KOPT-K1 (cell line): Measurements from ENCODE around the gene LDHD.
"Not testable (repeated sequence)": the region's sequence is repeated elsewhere in the genome, so short reads cannot be mapped to it uniquely, and the experiment has no call there.

Source experiments
- H3K27ac ChIP-seq: fragments of 200-600 bp; sonication (generic); 2 replicates; pipeline ENCODE4 v1.5.1; 2016; ENCODE audit warnings: antibody characterized with exemption, mild to moderate bottlenecking, low read depth, low read length; ENCODE audit not compliant: poor library complexity, severe bottlenecking
- H3K36me3 ChIP-seq: fragments of 200-600 bp; sonication (generic); 2 replicates; pipeline ENCODE4 v1.5.1; 2017; ENCODE audit warnings: antibody characterized with exemption, mild to moderate bottlenecking, low read length, moderate library complexity; ENCODE audit not compliant: insufficient read depth
- H3K9me3 ChIP-seq: fragments of 200-600 bp; sonication (generic); 2 replicates; pipeline ENCODE4 v1.5.1; 2017; ENCODE audit warnings: antibody characterized with exemption, low read length, mild to moderate bottlenecking; ENCODE audit not compliant: insufficient read depth, poor library complexity, severe bottlenecking

LDHD gene

GRCh38 chr16:75116081-75116910 lies at the start of gene LDHD:
Gene LDHD, minus strand, starts transcription at chr16:75116780. Its CDS starts 60 bp downstream, at chr16:75116720.
- Histone ChIP-seq H3K36me3 (no peaks in the 10 kb centered on the region), H3K27ac (no peak within 1 kb of the TSS), H3K9me3 (peaks cover 4% of the 10 kb centered on the region)

GRCh38 chr16:75160386-75160785 lies 43.8 kb upstream of the LDHD start:
- H3K36me3 ChIP-seq = peaks cover 96% of the 10 kb centered on the region
- peaks cover 94% of the 10 kb centered on the region for H3K9me3 ChIP-seq
- H3K27ac ChIP-seq = no peak overlapping the region

GRCh38 chr16:75152635-75153034 lies 36.1 kb upstream of the LDHD start:
- Histone ChIP-seq H3K27ac (no peak overlapping the region), H3K36me3 (peaks cover 78% of the 10 kb centered on the region), H3K9me3 (peaks cover 80% of the 10 kb centered on the region)

- no peak overlapping the region for H3K27ac ChIP-seq
- peaks cover 72% of the 10 kb centered on the region for H3K9me3 ChIP-seq
- peaks cover 69% of the 10 kb centered on the region for H3K36me3 ChIP-seq
Measured at GRCh38 chr16:75151798-75152197, 35.2 kb upstream of the LDHD start.

- Histone ChIP-seq H3K9me3 (peaks cover 41% of the 10 kb centered on the region), H3K27ac (peak within 1 kb of the TSS; percentile 94), H3K36me3 (peaks cover 37% of the 10 kb centered on the region)
Measured at GRCh38 chr16:75148311-75149195, 32.0 kb upstream of the LDHD start, which contains the start of gene ZFP1. Gene ZFP1, plus strand, starts transcription at chr16:75148524. Its CDS starts 4,428 bp downstream, at chr16:75152952.

GRCh38 chr16:75147968-75148310 lies 31.4 kb upstream of the LDHD start:
- H3K36me3 ChIP-seq = peaks cover 31% of the 10 kb centered on the region
- H3K27ac ChIP-seq = peak overlapping the region; percentile 94
- peaks cover 35% of the 10 kb centered on the region for H3K9me3 ChIP-seq

GRCh38 chr16:75143941-75144340 lies 27.4 kb upstream of the LDHD start:
- Histone ChIP-seq H3K9me3 (no peaks in the 10 kb centered on the region), H3K36me3 (no peaks in the 10 kb centered on the region), H3K27ac (no peak overlapping the region)

- no peaks in the 10 kb centered on the region for H3K36me3 ChIP-seq
- H3K9me3 ChIP-seq = no peaks in the 10 kb centered on the region
- no peak overlapping the region for H3K27ac ChIP-seq
Measured at GRCh38 chr16:75139498-75139897, 22.9 kb upstream of the LDHD start.

- Histone ChIP-seq H3K9me3 (no peaks in the 10 kb centered on the region), H3K27ac (no peak overlapping the region)
Measured at GRCh38 chr16:75138636-75139035, 22.1 kb upstream of the LDHD start.

GRCh38 chr16:75138233-75138632 lies 21.7 kb upstream of the LDHD start:
- no peaks in the 10 kb centered on the region for H3K36me3 ChIP-seq
- H3K27ac ChIP-seq = no peak overlapping the region
- H3K9me3 ChIP-seq = no peaks in the 10 kb centered on the region

More at GRCh38 chr16:75138636-75139035, 22.1 kb upstream of the LDHD start:
- H3K36me3 ChIP-seq = no peaks in the 10 kb centered on the region

- H3K36me3 ChIP-seq = no peaks in the 10 kb centered on the region
- H3K27ac ChIP-seq = no peak overlapping the region
- H3K9me3 ChIP-seq = peaks cover 22% of the 10 kb centered on the region
Measured at GRCh38 chr16:75131081-75131480, 14.5 kb upstream of the LDHD start.

GRCh38 chr16:75130150-75130771 lies 13.7 kb upstream of the LDHD start:
- Histone ChIP-seq H3K36me3 (no peaks in the 10 kb centered on the region), H3K27ac (no peak overlapping the region), H3K9me3 (peaks cover 23% of the 10 kb centered on the region)

GRCh38 chr16:75129421-75130149 lies 13.0 kb upstream of the LDHD start:
- H3K27ac ChIP-seq, H3K36me3 ChIP-seq: not testable (repeated sequence)
- H3K9me3 ChIP-seq = peaks cover 23% of the 10 kb centered on the region

- no peak overlapping the region for H3K27ac ChIP-seq
- no peaks in the 10 kb centered on the region for H3K36me3 ChIP-seq
- H3K9me3 ChIP-seq = peaks cover 25% of the 10 kb centered on the region
Measured at GRCh38 chr16:75127713-75128415, 11.3 kb upstream of the LDHD start.
